H1 (cell line): ENCODE measurements around the gene CABP1. TPM values are rescaled to one million over a fixed set of nuclear protein-coding genes. Genes with fewer than 3 reads are reported as not detected.

ENCODE experiments used
- MAFK ChIP-seq: IDR thresholded peaks from 2 replicates; pipeline ENCODE4 v1.6.1; 2012; ENCODE audit warnings: low read depth, mild to moderate bottlenecking, improper control_type of control experiment, low read length
- ZNF274 ChIP-seq: IDR thresholded peaks from 2 replicates; pipeline ENCODE4 v1.7.0; 2012; ENCODE audit warnings: low read length, borderline replicate concordance; ENCODE audit errors: extremely low read depth
- polyA plus RNA-seq, 7 experiments: library from polyadenylated mRNA; depleted of rRNA in 3 of 7; stranded (reverse) in 5 of 7; unstranded in 2 of 7; fragments of >200 nt in 5 of 7; fragments of 200-250 nt in 2 of 7; gene quantifications; 1 replicate in 5 of 7; 2 replicates in 1 of 7; 4 replicates in 1 of 7; pipeline versions ENCODE4 v1.2.1 to v1.2.3, GENCODE V29; 2011 to 2013; ENCODE audit warnings: missing spikeins in 2 of 7, mixed read lengths in 2 of 7
- total RNA-seq: library from RNA; stranded (reverse); fragmentation: NEBNext Ultra II Directional; extraction: Animal tissue kit (Norgen Biotek cat#: 25700); gene quantifications from 2 replicates; pipeline ENCODE4 v1.2.1, GENCODE V29; 2021

Gene CABP1
- total and polyA plus RNA-seq, 2 of the 8 experiments (the other 6 are each of a cell fraction or from before 2014, with no cell fraction given) = 3.9 to 7.4 TPM

- TF ChIP-seq MAFK (no peak), ZNF274 (no peak)
Observed at GRCh38 chr12:120684523-120684932, 44.1 kb downstream of the CABP1 start (continued).
